ENCODE measurements around the gene FMN1.

The FMN1 gene

DNA sequence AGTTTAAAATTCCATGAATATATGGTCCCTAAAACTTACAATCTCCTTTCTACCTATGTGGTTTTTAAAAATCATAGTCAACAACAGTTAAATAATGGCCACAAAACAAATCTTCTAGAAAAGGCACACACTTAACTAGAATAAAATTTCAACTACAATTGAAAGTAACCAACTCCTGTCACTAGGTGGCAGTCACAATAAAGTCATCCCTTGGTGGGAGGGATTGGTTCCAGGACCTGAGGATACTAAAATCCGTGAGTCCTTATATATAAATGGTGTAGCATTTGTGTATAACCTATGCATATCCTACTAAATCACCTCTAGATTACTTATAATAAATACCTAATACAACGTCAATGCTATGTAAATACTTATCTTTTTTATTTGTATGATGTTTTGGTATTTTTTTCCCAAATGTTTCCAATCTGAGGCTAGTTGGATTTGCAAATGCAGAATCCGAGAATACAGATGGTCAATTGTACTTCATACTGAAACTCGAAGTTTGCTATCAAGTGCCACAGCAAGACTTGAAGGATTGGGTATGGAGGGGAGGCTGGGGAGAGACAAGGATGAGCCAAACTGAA is 172.6 kb downstream of the FMN1 start:
- no peak for DNase-seq (ENCODE audit: low read depth in 2 of 2, low spot score in 1 of 2)

DNA sequence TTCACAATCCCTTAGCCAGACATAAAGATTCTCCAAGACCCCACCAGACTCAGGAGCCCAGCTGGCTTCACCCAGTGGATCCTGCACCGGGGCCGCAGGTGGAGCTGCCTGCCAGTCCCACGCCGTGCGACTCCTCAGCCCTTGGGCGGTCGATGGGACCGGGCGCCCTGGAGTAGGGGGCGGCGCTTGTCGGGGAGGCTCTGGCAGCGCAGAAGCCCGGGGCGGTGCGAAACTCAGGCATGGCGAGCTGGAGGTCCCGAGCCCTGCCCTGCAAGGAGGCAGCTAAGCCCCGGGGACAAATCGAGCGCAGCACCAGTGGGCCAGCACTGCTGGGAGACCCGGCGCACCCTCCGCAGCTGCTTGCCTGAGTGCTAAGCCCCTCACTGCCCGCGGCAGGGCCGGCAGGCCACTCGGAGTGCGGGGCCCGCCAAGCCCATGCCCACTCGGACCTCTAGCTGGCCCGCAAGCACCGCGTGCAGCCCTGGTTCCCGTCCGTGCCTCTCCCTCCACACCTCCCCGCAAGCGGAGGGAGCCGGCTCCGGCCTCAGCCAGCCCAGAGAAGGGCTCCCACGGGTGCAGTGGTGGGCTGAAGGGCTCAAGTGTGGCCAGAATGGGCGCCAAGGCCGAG is 175.0 kb downstream of the FMN1 start:
- DNase-seq (ENCODE audit: low read depth in 2 of 2, low spot score in 1 of 2): no peak

DNA sequence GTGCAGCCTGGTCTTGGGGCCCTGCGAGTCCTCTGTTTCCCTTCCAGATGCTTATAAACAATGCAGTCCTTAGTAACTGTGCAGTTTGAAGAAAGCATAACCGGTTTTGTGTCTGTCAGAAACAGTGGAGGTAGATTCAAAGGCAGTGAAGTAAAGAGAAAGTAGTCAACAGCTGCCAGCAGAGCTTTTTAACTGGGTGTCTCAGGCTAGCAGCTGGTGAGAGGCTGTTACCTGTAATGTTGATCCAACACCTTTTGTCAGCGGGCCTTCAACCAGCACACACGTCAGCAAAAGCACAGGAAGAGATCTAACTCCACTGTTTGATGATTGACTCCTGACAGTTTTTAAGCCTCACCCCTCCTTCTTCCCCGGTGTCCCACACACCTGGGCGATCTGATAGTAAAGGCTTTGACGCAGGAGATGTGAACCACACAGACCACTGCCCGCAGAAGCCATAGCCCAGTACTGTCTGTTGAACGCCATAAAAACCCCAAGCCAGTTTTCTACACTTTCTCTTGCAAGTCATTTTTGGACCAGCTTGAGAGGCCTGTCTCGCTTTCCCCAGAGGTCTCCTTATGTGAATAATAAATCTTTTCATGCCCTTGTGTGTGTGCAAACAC is 178.0 kb downstream of the FMN1 start:
- DNase-seq (ENCODE audit: low read depth in 2 of 2, low spot score in 1 of 2): no peak

DNA sequence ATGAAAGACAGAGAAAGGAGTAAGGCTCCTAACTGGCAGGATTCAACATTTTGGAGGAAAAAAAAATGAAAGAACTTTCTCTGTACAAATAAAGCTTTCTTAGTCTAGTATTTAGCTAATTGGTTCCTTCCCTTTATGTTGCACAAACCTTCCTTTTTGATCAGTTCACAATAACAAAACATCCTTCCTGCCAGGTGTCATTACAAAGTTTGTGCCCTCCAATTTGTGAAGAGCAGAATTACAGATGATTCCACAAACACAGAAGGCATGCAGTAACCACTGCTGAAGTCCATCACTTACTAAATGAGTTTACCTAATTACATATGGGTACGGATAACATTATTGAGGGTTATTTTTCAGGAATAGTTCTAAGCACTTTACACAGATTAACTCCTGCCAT is 179.9 kb downstream of the FMN1 start:
- DNase-seq (ENCODE audit: low read depth in 2 of 2, low spot score in 1 of 2): no peak

DNA sequence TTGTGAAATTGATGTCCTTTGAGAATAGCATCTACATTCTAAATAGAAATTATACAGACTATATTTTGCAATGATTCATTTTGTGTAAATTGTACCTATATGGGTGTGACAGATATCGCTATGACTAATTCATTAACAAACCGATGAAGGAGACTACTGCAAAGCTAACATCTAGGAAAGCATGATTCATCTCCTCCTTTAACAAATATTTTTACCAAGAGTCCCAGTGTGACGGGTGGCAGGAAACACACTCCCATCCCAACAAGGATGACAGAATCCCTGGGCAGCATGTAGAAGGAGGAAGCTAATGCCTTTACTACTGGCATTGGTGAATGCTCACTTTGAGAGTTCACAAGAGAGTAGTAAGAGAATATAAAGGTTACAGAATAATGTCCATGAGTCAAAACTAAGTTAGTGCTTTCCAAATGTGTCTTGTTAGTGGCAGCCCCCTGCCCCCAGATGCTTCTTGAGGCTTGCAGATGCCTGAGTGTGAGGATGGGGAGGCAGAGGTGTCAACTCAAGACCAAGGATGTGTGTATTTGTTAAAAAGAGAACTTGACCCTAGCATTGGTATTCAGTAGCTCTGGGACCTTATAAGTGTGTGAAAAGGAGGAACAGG is 180.6 kb downstream of the FMN1 start:
- no peak for DNase-seq (ENCODE audit: low read depth in 2 of 2, low spot score in 1 of 2)

DNA sequence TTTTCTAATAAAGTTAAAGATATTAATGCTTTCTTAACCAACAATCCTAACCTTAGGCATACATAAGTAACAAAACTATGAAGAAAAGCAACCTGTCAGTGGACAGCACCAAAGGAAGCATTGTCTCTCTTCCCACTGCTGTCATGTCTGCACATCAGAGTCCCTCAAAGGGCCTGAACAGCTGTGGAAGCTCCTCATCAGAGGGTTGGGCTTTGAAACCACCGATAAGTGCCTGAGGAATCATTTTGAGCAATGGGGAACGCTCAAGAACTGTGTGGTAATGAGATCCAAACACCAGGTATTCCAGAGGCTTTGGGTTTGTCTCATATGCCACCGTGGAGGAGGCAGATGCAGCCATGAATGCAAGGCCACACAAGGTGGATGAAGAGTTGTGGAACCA is 182.5 kb downstream of the FMN1 start:
- DNase-seq (ENCODE audit: low read depth in 2 of 2, low spot score in 1 of 2): no peak

DNA sequence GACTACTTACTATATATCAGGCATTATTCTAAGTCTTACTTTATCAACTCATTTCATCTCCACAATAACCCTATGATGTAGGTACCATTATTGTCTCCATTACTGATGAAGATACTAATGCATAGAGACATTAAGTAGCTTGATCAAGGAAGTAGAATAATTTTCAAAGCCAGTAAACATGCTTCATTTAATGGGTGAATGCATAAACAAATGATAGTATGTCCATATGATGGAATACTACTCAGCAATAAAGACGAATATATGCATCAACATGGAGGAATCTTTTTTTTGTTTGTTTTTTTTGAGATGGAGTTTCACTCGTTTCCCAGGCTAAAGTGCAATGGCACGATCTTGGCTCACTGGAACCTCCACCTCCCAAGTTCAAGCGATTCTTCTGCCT is 184.9 kb downstream of the FMN1 start:
- DNase-seq (ENCODE audit: low read depth in 2 of 2, low spot score in 1 of 2): no peak

DNA sequence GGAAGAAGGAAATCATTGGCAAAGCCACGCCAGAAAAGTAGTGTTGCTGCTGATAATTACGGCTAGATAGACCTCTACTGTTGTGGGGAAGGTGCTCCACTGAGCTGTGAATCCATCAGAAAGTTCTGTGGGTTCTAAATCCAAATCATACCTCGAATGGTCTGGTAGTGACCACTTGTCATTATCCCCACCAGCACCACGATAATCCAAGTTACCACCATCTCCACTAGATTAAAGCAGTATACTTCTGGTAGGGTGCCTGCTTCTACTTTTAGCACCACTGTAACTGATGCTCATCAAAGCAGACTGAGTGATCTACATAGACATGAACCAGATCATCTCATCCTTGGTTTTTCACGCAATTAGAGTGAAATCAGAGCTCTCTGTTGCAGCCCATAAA is 185.5 kb downstream of the FMN1 start:
- DNase-seq (ENCODE audit: low read depth in 2 of 2, low spot score in 1 of 2): no peak

DNA sequence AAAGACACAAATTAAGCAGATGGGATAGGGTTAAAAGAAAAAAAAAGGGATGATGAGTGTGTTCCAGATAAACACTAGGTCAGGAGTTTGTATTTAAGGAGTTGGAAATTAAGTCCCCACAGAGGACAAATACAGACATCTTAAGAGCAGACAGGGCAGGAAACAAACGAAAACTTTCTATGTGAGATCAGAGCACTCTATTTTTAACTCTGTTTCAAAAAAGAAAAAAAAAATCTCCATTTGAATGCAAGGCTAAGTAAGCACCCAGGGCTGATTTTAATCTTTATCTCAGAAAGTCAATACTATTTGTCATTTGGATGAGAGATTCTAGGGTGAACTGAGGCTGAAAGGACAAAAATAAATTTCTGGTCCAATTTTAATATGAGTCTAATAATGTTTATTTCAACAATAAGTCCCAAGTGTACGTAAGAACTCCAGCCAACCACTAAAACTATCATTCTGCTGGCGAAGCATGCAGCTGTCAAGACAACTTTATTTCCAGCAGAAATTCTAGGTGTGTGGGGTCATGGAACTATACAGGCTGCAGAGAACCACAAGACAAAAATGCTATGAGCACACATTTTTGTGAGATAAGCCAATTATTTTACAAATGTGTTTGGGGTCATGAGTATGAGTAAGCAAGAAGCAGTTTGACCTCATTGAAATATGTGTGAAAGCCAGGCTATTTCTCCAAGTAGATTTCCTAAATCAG is 186.1 kb downstream of the FMN1 start:
- DNase-seq (ENCODE audit: low read depth in 2 of 2, low spot score in 1 of 2): no peak

DNA sequence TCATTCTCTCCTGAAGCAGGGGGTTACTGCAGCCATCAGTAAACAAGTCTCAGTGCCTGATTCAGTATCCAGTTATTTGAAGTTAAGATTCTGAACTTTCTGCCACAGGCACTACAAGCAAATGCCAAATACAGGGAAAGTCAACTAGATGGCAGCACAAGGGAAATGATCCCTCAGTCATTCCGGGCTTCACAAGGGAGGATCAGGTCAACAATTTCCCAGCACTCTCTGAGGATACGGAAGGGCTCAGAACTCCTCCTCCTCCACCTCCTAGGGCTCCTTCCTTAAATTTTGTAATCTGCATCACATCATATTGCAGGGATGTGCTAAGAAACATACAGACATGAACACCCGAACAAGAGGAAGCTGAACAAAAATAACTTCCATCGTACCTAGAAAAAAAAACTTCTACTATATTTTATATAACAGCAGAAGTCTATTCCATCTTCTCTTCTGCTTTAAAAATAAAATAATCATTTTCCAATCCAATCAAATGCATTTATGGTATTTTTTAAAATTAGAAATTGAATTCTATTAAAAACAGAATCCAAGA is 187.1 kb downstream of the FMN1 start:
- no peak for DNase-seq (ENCODE audit: low read depth in 2 of 2, low spot score in 1 of 2)

DNA sequence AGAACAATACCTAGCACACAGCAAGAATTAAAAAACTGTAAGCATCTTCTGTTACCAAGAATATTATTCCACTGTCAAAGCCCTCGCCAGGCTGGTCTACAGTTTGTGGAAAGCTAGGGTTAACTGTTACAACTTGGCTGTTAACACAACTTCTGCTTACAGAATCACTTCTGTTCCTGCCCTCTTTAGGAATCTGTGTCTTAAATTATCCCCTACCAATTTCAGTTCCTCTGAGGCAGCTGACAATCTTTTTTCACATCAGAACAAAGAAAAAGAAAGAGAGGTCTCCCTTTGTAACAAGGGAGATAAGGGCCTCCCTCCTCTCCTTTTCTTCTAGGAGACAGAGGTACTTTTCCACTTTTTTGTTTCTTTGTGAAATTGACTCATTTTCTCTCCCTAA is 188.9 kb downstream of the FMN1 start:
- DNase-seq (ENCODE audit: low read depth in 2 of 2, low spot score in 1 of 2): no peak

DNA sequence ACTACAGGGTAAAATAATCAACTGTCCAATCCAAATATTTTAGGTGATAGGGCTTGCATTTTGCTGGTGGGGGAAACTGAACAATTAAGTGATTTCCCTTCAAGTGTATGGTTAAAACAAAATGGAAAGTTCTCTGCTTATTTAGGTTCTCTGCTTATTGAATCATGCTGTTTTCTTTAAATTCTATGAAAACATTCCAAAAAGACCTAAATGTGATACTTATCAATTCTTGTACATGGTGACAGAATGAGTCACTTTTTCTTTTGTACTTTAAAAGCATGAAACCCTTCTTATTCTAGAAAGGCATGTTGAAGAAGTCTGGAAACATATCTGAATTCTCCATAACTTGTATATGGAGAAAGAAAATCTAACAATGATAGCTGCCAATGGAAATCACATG is 192.6 kb downstream of the FMN1 start:
- no peak for DNase-seq (ENCODE audit: low read depth in 2 of 2, low spot score in 1 of 2)

DNA sequence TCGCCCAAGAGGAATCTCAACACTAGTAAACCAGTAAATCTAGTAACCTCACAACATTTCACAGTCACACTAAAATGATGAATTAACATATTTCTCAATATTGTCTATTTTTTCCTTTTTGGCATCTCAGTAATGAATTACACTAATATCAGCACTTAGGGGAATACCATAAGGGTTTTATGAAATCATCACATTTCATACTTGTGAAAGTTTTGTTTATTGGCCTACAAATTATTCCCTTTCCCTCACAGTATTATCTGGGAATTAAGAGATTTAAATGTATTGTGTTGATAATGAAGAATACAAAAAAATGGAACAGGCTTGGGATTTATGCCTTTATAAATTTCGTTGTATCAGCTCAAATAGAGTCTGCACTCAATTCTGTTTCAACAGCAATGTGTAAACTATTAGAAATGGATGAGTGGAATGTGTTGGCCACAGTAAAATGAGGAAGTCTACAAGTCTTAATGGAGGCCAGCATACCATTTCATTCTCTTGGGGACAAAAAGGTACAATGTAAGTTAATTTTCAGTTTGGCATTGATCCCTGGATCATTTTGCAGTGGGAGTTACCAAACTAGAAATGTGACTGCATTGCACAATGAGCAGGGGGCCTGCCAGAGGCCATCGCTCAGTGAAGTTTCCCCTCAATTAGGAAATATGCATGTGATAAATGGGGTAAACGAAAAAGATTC is 195.4 kb downstream of the FMN1 start:
- DNase-seq (ENCODE audit: low read depth in 2 of 2, low spot score in 1 of 2): no peak

DNA sequence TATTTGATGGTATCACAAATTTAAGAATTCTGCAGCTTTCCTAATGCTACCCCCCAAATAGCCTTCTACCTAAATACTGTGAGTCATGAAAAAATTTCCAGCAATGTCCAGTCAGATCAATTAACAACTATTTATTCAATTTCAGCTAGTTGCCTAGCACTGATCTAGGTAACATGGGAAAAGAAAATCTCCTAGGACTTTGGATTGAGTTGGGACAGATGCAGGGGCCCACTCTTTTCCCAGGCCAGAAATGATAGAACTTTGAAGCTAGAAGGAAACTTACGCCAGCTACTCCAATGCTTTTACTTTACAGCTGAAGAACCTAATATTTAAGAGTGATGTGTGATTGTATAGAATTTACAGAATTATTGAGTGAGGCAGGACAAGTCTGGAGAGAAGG is 196.3 kb downstream of the FMN1 start:
- DNase-seq (ENCODE audit: low read depth in 2 of 2, low spot score in 1 of 2): no peak

DNA sequence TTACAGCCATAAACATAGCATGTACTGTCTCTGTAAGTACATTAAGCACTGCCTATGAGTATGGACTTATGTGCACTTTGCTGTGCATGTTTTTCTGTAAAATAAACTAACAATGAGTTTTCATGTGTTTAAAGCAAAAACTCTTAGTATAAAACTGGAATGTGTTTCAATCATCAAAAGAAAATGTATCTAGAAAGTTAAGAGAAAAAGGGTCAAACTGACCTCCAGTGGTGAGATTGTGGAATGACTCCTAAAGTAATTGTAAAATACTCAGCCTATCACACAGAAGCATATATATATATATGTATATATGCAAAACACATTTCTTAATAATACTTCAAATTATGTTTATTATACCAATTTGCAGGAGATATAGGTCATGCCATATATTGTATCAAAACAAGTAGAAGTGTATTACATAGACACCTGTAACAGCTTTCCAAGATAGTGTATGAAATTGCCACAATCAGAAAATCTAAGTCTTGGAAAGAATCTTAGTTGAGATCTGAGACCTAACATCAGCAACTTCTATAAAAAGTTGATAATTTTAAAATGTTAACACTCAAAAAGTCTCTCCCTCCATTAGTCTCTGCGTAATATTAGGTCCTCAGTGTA is 199.6 kb downstream of the FMN1 start:
- no peak for DNase-seq (ENCODE audit: low read depth in 2 of 2, low spot score in 1 of 2)

DNA sequence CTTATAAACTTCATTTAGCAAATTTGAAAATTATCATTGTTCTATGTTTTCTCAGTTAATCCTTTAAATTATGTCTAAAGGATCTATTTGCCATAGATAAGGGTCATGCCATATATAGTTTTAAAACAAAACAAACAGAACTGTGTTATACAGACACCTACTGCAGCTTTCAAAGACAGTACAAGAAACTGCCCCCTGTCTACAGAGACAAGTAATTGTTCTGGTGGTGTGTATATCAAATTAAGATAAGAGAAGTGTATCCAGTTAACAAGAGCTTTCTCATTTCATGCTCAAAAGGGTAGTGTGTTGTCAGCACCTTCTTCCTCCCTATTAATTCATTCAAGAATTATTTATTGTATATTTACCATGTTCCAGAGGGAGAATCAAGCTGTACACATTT is 201.2 kb downstream of the FMN1 start:
- no peak for DNase-seq (ENCODE audit: low read depth in 2 of 2, low spot score in 1 of 2)

DNA sequence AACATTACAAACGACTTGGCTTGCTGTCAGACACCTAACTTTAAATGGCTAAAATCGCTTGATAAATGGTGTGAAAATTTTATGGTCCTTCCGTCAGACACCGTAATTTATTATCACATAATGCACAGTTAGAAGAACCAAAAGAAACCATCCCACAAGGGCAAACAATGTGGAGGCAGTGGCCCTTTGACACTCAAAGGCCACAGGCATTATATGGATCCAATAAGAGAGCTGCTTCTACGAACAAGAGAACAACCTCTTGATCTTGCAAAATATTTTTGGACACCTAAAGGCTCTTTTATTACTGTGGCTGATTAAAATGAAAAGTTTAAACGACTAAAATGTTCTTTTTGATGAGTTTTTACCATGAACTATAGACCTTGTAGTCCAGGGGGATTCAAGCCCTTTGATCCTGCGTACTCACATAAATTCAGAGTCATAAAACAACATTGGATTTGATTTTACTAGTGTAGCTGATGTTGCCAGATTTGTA is 202.8 kb downstream of the FMN1 start:
- DNase-seq (ENCODE audit: low read depth in 2 of 2, low spot score in 1 of 2): no peak

DNA sequence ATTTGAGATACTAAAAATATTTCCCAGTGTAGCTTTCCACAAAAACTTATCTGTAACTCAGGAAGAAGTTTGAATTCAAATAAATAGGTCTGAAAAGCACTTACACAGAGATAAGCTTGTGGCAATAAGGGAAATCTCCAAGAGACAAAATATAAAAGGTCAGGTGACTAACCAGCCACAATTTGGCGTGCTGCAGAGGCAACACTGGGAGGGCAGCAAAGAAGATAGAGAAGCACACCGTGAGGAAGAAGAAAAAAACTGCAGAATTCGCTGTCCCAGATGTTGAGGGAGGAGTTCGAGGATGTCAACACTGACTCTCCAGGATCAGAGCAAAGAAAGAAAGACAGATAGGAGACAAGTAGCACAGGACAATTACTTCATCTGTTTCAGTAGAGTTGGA is 204.4 kb downstream of the FMN1 start:
- no peak for DNase-seq (ENCODE audit: low read depth in 2 of 2, low spot score in 1 of 2)

DNA sequence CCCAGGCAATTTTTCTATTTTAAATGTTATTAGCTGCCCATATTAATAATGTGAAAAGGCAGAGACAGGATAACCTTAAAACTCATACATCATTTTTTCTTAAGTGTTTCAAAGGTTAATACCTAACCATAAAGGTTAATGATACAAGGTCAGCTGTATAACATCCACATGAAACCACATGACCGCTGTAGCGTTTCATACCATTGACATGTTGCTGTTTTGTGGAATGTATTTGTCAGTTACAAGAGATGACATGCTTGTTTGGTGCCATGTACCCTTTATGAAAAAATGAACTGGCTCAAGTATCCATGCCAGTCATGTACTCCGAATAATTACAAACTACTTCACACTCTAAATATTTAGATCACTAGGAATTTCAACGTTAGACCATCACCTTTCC is 207.4 kb downstream of the FMN1 start:
- no peak for DNase-seq (ENCODE audit: low read depth in 2 of 2, low spot score in 1 of 2)

DNA sequence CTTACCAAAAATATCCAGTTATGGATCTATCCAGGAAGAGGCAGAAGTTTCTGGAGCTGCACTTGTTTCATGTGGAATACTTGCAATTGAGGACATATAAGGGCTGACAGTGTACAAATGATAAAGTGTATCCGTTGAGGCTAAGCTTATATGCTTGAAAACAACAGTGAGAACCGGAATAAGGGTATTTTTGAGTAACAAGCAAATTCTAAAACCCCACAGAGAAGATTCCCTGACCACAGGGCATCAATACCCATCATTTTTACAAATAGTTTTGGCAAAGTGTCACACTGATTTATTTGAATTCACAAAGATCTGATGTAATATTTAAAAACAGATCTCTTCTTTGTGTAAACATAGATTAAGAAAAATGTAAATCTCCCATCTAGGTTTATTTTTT is 208.4 kb downstream of the FMN1 start:
- DNase-seq (ENCODE audit: low read depth in 2 of 2, low spot score in 1 of 2): no peak
